ENCODE results near the gene HCLS1. TPM values are rescaled to one million over a fixed set of nuclear protein-coding genes. Genes with fewer than 3 reads are reported as not detected.

HCLS1 gene
- total RNA-seq, 1 donor from 2014 or later: 8.7 TPM

- no peak for TF ChIP-seq CTCF (IDR thresholded peaks at IDR 0.05; ENCODE audit: borderline replicate concordance)
- intact Hi-C loops (cut with micrococcal nuclease): no loop called here
- Histone ChIP-seq H3K27me3 (ENCODE audit: low read depth) (no peaks in the 10 kb centered on the region), H3K36me3 (peaks cover 88% of the 10 kb centered on the region), H3K27ac (replicated peaks) (no peak overlapping the region), H3K4me1 (no peaks in the 10 kb centered on the region), H3K9me3 (replicated peaks) (peaks cover 16% of the 10 kb centered on the region), H3K4me3 (no peak overlapping the region)
- DNase-seq: no peak
Observed at GRCh38 chr3:121681792-121682191, 21.1 kb upstream of the HCLS1 start.

- H3K36me3 ChIP-seq: peaks cover 95% of the 10 kb centered on the region
Observed at GRCh38 chr3:121677141-121677540, 16.4 kb upstream of the HCLS1 start.

GRCh38 chr3:121670676-121671075 lies 10.0 kb upstream of the HCLS1 start:
- Histone ChIP-seq H3K9me3 (replicated peaks) (no peaks in the 10 kb centered on the region), H3K4me1 (no peaks in the 10 kb centered on the region), H3K27me3 (ENCODE audit: low read depth) (no peaks in the 10 kb centered on the region), H3K36me3 (peaks cover 90% of the 10 kb centered on the region), H3K27ac (replicated peaks) (peak overlapping the region; percentile 31), H3K4me3 (no peak overlapping the region)
- no peak for DNase-seq
- no peak for TF ChIP-seq CTCF (IDR thresholded peaks at IDR 0.05; ENCODE audit: borderline replicate concordance)
- intact Hi-C loops (cut with micrococcal nuclease): no loop called here

More at GRCh38 chr3:121677141-121677540, 16.4 kb upstream of the HCLS1 start:
- Histone ChIP-seq H3K4me3 (no peak overlapping the region), H3K27me3 (ENCODE audit: low read depth) (no peaks in the 10 kb centered on the region), H3K4me1 (no peaks in the 10 kb centered on the region), H3K27ac (replicated peaks) (no peak overlapping the region), H3K9me3 (replicated peaks) (no peaks in the 10 kb centered on the region)
- no peak for DNase-seq
- TF ChIP-seq CTCF (IDR thresholded peaks at IDR 0.05; ENCODE audit: borderline replicate concordance): no peak
- intact Hi-C loops (cut with micrococcal nuclease): no loop called here

GRCh38 chr3:121667333-121667732 lies 6.6 kb upstream of the HCLS1 start:
- H3K27me3 ChIP-seq (ENCODE audit: low read depth): no peaks in the 10 kb centered on the region
- peaks cover 16% of the 10 kb centered on the region for H3K4me1 ChIP-seq
- no peak for TF ChIP-seq CTCF (IDR thresholded peaks at IDR 0.05; ENCODE audit: borderline replicate concordance)
- H3K9me3 ChIP-seq (replicated peaks): no peaks in the 10 kb centered on the region
- intact Hi-C loops (cut with micrococcal nuclease): no loop called here
- peak overlapping the region; percentile 17 for H3K27ac ChIP-seq (replicated peaks)
- no peak for DNase-seq
- H3K36me3 ChIP-seq: peaks cover 84% of the 10 kb centered on the region
- H3K4me3 ChIP-seq: no peak overlapping the region

- no peak for DNase-seq
- H3K4me1 ChIP-seq: peaks cover 20% of the 10 kb centered on the region
- no peaks in the 10 kb centered on the region for H3K9me3 ChIP-seq (replicated peaks)
- intact Hi-C loops (cut with micrococcal nuclease): no loop called here
- no peak for TF ChIP-seq CTCF (IDR thresholded peaks at IDR 0.05; ENCODE audit: borderline replicate concordance)
- no peak overlapping the region for H3K27ac ChIP-seq (replicated peaks)
- no peaks in the 10 kb centered on the region for H3K27me3 ChIP-seq (ENCODE audit: low read depth)
- H3K36me3 ChIP-seq: peaks cover 68% of the 10 kb centered on the region
- H3K4me3 ChIP-seq: no peak overlapping the region
Observed at GRCh38 chr3:121665488-121665887, 4.8 kb upstream of the HCLS1 start.

Data from left ventricle myocardium inferior (tissue), 1 donor.